BE2C (cell line): ENCODE data around the gene PIP5K1B.

Source experiments
- DNase-seq: peaks from one replicate; pipeline ENCODE4 v3.0.0-alpha.2; 2020
- H3K27me3 ChIP-seq: fragments of 250-450 bp; sonication (Bioruptor Pico); 2 replicates; pipeline ENCODE4 v1.5.1; 2020; ENCODE audit warnings: mild to moderate bottlenecking
- H3K36me3 ChIP-seq: fragments of 250-450 bp; sonication (Bioruptor Pico); 2 replicates; pipeline ENCODE4 v1.5.1; 2020; ENCODE audit warnings: mild to moderate bottlenecking
- H3K4me1 ChIP-seq: fragments of 250-450 bp; sonication (Bioruptor Pico); 2 replicates; pipeline ENCODE4 v1.5.1; 2020
- H3K4me3 ChIP-seq: 2 replicates; pipeline ENCODE4 v1.5.1; 2011; ENCODE audit warnings: low read depth, low read length
- H3K9me3 ChIP-seq: fragments of 250-450 bp; sonication (Bioruptor Pico); 2 replicates; pipeline ENCODE4 v1.5.1; 2020
- CTCF ChIP-seq: IDR thresholded peaks from 2 replicates; pipeline ENCODE4 v1.5.1; 2012; ENCODE audit warnings: mild to moderate bottlenecking, low read depth, low read length

Gene PIP5K1B

GRCh38 chr9:68672625-68673024, 32.4 kb upstream of the PIP5K1B start:
- Histone ChIP-seq H3K36me3 (no peaks in the 10 kb centered on the region), H3K9me3 (no peaks in the 10 kb centered on the region), H3K4me3 (no peak overlapping the region), H3K27me3 (peaks cover 13% of the 10 kb centered on the region; the same call in 1 of the 2 replicates), H3K4me1 (no peaks in the 10 kb centered on the region)
- no peak for DNase-seq
- no peak for TF ChIP-seq CTCF

GRCh38 chr9:68678430-68678829, 26.6 kb upstream of the PIP5K1B start:
- no peaks in the 10 kb centered on the region for H3K9me3 ChIP-seq
- H3K4me3 ChIP-seq: no peak overlapping the region
- H3K36me3 ChIP-seq: no peaks in the 10 kb centered on the region
- H3K4me1 ChIP-seq: no peaks in the 10 kb centered on the region
- H3K27me3 ChIP-seq: peaks cover 10% of the 10 kb centered on the region; the same call in 1 of the 2 replicates
- DNase-seq: peak; percentile 44
- peak; percentile 56 for TF ChIP-seq CTCF

DNA sequence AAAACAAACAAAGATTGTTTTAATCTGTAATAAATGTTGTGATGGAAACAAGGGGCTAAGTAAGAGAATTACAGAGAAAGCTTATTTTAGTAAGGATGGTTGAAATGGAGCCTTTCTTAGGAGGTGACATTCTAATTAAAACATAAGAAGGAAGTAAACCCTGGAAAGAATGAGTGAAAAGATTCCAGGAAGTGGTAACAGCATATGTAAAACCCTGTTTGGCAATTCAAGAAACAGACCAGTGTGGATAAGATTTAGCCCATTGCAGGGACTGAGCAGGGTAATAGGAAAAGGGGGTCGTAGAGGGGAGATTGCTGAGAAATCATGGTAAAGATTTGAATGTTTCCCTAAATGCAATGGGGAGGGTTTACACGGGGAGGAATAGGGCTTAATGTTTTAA, 21.6 kb upstream of the PIP5K1B start:
- no peak for DNase-seq
- H3K4me1 ChIP-seq: no peaks in the 10 kb centered on the region
- no peak for TF ChIP-seq CTCF
- no peaks in the 10 kb centered on the region for H3K27me3 ChIP-seq
- no peak overlapping the region for H3K4me3 ChIP-seq
- H3K9me3 ChIP-seq: no peaks in the 10 kb centered on the region
- no peaks in the 10 kb centered on the region for H3K36me3 ChIP-seq

DNA sequence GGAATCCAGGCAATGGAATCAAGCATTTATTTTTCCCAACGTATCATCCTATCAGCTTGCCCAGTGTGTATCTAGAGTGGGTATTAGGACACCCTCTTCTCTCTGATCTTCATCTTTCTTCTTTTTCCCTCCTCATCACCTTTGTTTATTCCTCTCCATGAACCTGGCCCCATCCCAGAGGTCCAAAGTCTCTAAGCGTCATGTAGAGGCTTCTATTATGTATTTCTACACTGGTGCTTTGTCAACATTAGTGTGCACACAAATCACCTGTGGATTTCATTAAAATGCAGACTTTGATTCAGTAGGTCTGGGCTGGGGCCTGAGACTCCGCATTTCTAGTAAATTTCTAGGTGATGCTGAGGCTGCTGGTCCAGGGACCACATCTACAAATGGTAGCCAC, 19.8 kb upstream of the PIP5K1B start:
- no peak for TF ChIP-seq CTCF
- Histone ChIP-seq H3K4me3 (no peak overlapping the region), H3K4me1 (no peaks in the 10 kb centered on the region), H3K27me3 (no peaks in the 10 kb centered on the region), H3K36me3 (no peaks in the 10 kb centered on the region), H3K9me3 (no peaks in the 10 kb centered on the region)
- DNase-seq: no peak

DNA sequence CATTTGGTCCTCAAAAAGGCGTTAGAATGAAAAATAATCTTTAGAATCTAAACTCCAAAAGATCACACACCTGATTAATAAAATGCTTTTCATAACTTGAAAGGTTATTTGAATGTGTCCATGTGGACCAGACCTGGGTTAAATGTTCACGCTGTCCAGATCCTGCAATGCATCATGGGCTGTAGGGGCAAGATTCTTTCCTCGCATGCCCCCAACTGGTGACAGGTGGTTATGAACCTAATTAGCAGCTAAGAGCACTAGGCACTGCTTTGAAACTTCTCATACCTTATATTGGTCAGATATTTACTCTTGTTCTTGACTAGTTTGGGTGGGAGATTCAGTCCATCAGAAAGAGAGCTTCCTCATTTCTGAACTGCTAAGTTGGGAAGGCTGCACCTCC, 19.3 kb upstream of the PIP5K1B start:
- DNase-seq: peak; percentile 30
- Histone ChIP-seq H3K4me1 (no peaks in the 10 kb centered on the region), H3K27me3 (no peaks in the 10 kb centered on the region), H3K9me3 (no peaks in the 10 kb centered on the region), H3K4me3 (no peak overlapping the region), H3K36me3 (no peaks in the 10 kb centered on the region)
- peak; percentile 43 for TF ChIP-seq CTCF

DNA sequence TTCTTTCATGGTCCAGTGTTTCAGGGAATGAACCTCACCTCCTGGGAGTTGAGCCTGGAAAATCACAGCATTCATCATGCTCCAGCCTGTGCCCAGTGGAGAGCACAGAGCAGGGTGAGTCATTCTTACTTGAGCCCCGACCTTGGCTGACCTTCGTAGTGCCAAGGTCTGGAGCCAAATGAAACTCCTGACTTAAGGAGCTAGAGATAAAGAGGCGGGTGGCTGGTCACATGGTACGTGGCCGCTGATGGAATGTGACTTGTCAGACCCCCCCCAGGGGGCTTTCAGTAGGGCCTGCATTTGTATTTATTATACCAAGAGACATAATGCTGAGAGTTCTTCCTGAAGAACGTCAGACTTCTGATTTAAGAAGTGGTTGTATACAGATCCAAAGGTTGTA, 15.0 kb upstream of the PIP5K1B start:
- Histone ChIP-seq H3K4me3 (no peak overlapping the region), H3K36me3 (no peaks in the 10 kb centered on the region), H3K9me3 (no peaks in the 10 kb centered on the region), H3K4me1 (no peaks in the 10 kb centered on the region), H3K27me3 (no peaks in the 10 kb centered on the region)
- no peak for DNase-seq
- TF ChIP-seq CTCF: no peak
